GM19099 (cell line): ENCODE measurements around the gene DDRGK1.

Experiments
- POLR2A ChIP-seq: IDR thresholded peaks from 3 replicates; pipeline ENCODE4 v1.6.1; 2011; ENCODE audit warnings: low read depth; ENCODE audit not compliant: insufficient read length; ENCODE audit errors: extremely low read depth

DDRGK1 gene

DNA sequence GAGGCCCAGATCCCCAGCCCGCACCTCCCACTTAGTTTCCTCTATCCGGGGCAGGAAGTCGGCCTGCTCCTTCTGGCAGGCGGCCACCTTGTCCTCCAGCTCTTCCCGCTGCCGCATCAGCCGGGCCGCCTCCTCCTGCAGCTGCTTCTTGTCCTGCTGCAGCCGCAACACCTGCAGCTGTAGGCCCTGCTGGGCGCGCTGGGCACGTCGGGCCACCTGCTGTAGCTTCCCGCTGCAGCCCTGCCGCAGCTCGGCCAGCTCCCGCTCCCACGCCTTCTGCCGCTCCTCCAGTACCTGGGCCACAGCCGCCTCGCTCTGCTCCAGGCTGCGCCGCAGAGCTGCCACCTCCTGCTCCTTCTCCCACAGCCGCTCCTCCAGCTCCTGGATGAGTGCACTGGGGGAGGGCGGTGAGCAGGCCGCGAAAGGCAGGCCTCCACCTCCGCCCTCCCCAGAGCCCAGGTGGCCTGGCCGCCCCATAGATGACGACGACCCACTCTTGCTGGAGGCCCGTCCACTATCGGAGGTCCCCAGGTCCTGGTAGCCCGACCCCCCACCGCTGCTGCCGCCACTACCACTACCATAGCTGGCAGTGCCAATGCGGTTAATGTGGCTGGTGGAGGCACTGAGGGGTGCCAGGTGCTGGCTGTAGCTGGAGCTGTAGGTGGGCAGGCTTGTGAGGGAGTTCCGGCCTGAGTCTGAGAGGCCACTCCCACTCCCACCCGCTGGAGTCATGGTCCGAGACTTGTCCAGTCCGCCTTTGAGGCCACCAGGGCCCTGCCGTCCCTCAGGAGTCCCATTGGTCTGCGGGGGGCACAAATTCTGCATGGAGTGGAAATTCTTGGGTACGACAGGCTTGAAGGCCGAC, 38.8 kb downstream of the DDRGK1 start:
- TF ChIP-seq POLR2A: no peak

DNA sequence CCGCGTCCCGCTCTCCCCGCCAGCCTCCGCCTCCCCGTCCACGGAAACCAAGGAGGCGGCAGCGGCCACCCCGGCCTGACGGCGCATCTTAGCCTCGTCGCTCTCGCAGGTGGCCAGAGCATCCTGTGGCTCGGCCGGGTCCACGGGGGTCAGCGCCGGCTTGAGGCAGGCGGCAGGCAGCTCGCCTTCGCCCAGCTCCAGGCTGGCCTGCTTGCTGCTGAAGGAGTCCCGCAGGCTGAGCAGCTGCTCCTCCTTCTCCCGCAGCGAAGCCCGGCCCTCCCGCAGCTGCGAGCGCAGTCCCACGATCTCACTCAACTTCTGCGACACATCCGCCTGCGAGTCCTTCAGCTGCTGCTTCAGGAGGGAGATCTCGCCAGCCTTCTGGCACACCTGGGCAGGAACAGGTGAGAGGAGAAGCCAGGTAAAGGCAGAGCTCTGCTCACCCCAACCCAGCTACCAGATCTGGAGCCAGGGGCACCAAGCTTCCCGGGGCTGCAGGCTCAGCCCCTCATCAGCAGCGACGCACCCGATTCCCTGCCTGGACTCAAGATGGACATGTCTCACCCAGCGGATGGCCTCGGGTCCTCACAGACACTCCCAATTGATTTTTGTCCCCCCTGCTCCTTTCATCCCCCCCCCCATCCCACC, 39.6 kb downstream of the DDRGK1 start:
- TF ChIP-seq POLR2A: no peak

DNA sequence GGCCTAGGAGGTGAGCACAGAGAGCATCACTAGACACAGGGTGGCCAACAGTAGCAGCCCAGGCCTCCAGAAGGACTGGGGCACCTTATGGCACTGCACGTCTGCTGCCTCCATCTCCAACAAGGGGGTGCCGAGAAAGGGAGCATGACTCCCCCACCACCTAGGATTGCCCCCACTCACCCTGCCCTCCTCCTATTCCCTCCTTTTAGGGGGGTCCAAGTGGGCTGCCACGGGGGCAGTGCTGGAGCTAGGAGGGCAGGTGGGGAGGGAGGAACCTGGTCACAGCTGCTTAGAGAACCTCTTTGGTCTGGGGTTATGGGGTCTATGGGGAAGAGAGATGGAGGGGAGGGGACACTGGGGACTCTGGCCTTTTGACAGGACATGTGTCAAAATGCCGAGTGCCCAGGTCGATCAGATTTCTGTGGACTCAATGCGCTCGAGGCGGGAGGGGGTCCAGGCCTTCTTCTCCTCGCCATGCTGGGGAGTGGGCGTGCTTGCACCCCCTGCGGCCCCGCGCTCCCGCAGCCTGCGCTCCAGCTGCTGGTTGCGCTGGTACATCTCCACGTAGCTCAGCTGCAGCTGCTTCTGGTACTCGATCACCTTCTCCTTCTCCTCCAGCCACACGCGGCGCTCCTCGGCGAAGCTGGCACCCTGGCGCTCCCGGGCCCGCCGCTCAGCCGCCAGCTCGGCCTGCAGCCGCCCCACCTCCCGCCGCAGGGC, 40.3 kb downstream of the DDRGK1 start:
- TF ChIP-seq POLR2A: no peak

DNA sequence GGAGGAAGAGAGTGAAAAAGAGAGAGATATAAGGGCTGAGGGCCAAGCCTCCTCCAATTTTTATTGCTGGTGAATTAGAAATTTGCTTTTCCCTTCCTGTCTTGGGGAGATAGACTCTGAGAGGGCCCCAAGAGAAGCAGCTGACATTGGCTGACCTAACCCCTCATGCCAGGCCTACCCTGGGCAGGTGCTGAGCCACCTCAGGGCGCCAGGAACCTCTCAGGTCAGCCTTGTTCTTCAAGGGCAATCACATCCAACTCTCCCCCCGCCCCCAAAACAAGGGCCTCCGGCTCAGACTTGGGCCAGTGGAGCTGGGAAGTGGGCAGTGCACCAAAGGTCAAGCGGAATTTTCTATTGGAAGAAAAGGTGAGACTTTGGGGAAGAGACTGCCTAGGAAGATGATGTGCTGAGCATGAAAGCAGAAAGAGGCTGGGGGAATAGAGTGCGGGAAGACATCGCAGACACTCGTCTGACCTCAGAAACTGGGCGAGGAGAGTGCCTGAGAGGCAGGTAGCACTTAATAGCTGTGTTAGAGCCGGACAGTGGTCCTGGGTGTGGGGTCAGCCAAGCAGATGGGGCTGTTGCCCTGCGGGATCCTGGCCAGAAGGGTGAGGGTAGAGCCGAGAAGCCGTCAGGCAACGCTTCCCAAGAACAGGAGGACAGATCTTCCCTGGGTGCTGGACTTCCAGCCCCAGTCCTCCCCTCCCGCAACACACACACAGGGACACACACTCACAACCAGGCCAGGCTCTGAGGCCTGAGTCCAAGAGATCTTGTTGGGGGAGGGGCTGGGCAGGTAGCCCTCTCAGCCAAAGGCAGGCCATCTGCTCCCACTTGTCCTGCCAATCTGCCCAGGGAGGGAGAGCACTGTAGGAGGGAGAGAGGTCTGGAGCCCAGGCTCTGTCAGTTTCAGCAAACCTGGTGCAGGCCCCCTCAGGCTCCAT, 41.1 kb downstream of the DDRGK1 start:
- no peak for TF ChIP-seq POLR2A

DNA sequence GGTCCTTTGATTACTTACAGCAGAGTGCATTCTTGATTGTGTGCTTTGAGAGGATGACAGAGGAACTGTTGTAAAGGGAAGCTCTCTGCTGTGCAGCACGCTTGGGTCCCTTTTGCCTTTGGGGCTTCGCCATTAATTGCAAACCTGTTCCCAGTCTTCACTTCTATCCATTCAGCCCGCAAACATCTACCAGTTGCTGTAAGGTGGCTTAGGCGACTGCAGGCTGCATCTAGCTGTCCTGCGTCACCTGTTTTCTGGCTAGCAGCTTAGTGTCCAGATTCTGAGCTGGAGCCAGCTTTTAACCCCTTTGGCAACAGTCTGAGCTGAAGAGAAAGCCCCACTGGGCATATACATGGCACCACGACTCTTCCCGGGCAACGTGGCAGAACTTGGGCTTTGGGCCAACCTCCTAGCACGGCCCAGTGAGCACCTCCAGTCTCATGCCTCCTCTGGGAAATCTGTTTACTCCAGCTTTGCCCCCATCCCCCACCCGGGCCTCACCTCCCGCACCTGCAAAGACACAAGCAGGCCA, 42.3 kb downstream of the DDRGK1 start:
- no peak for TF ChIP-seq POLR2A

DNA sequence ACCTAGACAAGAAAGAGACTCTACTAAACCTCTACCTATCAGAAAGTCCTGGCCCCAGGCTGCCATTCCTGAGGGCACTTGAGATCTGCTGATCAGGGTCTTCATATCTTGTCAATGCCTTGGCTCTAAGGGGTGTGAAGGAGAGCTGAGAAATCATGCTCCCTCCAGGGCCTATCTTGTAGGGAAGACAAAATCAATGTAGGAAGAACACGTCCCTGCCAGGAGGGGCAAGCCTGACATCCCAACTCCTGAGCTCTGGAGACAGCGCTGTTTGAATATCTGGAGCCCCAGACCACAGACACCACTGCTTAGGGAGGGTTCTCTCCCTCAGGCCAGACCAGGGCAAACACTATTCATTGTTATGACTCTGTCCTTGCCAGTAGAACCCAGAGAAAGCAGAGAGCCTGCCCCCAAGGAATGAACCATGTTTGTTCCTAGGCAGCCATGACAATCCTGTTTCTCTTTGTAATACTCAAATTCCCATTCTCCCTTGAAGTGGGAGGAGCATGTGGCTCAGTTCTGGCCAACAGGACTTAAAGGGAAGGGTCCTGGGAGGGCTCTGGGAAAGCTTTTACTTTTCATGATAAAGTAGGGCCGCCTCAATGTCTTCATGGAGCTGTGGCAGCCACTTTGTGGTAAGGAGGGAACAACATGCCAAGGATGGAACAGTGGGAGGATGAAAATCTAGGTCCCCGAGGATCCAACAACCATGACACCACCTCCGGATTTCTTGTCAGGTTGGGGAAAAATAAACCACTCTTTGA, 43.0 kb downstream of the DDRGK1 start:
- no peak for TF ChIP-seq POLR2A

DNA sequence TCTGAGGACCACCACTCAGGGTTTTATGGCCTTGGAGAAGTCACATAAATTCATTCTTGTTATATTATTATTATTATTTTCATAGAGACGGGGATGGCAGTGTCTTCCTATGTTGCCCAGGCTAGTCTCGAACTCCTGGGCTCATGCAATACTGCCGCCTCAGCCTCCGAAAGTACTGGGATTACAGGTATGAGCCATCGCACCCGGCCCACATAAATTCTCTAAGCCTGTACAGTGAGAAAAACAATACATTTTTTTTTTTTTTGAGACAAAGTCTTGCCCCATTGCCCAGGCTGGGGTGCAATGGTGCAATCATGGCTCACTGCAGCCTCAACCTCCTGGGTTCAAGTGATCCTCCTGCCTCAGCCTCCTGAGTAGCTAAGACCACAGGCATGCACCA, 44.1 kb downstream of the DDRGK1 start:
- TF ChIP-seq POLR2A: no peak

DNA sequence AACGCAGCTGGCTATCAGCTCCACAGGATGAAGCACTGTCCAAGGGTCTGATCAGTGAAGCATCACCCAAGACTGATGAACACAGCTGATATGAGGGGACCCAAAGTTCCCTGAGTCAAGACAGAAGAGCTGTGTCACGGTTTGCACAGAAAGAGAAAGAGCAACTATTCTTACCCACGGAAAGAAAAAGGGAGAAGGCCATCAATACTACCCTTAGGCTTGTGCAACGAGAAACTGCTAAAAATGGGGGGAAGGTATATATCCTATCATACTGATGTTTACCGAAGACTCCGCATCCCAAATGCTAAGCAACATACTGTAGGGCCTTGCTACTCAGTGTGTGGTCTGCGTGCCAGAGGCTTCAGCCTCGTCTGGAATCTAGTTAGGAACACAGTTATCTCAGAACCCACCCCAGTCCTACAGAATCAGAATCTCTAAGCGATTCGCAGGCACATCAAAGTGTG, 45.5 kb downstream of the DDRGK1 start:
- no peak for TF ChIP-seq POLR2A

DNA sequence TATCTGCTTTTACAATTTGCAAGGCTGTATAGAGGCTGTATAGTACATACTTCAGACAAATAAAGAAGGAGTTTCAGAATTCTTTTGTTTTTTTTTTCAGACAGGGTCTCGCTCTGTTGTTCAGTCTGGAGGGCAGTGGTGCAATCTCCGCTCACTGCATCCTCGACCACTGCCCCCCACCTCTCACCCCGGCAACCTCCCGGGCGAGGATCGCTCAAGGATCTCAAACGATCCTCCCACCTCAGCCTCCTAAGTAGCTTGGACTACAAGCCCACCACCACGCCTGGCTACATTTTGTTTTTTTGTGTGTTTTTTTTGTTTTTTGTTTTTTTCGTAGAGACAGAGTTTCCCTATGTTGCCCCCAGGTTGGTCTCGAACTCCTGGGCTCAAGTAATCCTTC, 46.7 kb downstream of the DDRGK1 start:
- TF ChIP-seq POLR2A: no peak

DNA sequence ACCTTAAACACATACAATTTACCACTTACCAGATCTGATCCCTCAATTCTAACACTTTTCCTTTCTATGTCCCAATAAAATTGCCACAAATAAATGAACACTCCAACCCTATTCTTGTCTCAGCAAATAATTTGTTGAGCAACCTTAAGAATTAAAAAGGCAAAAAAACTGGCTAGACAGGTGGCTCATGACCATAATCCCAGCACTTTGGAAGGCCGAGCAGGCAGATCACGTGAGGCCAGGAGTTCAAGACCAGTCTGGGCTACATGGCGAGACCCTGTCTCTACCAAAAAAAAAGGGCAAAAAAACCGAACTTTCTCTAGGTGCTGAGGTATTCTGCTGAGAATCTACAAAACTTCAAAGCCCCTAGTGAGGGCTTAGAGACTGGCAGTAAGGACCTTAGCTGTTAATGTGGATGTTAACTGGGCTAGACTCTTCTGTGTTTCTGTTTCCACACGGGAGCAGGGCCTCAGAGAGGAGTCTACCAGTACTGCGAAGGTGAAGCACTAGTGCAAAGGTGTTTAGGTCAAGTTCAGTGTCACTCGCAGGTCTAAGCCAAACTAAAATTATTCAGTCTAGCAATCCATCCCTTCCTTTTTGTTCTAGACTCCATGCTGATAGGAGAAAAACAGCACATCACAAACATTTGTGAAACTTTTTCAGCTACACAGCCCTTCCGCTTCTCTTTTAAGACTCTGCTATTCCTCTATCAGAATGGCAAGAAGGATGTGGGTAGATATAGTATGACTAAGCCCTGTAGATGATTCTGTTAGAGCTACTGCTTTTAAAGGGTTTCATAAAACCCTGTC, 47.5 kb downstream of the DDRGK1 start:
- no peak for TF ChIP-seq POLR2A

DNA sequence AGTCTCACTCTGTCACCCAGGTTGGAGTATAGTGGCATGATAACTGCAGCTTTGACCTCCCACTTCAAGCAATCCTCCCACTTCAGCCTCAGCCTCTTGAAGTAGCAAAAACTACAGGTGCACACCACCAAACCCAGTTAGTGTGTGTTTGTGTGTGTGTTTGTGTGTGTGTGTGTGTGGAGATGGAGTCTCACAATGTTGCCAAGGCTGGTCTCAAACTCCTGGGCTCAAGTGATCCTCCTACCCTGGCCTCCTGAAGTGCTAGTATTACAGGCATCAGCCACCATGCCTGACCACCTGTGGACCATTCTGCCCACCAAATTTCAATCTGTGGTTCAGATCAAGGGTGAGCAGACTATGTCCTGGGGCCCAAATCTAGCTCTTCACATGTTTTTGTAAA, 53.6 kb downstream of the DDRGK1 start:
- no peak for TF ChIP-seq POLR2A

DNA sequence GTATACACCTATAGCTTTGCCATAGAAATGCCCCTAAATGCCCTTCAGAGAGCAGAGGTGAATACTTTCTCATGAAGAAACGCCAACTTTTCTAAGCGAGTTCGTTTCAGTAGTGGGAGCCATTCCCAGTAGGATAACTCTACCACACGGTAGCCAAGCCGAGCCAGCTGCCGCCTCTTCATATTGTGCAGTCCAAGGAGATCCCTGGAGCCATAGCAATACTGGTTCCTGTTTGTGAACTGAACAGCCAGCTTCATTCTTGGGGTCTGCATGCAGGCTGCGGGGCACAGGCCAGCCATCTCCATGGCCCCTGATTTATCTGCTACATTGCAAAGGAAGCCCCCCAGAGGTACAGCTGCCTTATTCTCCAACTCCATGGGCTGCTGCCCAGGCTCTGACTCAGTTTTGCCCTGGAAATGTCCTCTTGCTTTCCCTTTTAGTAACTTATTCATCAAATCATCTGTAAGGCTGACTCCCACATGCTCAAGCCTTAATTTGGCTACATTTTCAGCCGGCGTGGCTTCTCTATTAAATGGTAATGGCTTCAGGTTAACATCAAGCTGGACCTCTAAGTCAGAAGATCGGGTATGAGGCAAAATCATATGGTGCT, 57.6 kb downstream of the DDRGK1 start:
- no peak for TF ChIP-seq POLR2A
